DND-41 (cell line): ENCODE results near the gene CDK5R1.

Experiments
- ATAC-seq: fragments of 200-7000 bp; cut with Tn5 transposase; 3 replicates; pipeline ENCODE4 v1.9.1; 2021; ENCODE audit warnings: low read depth; ENCODE audit not compliant: insufficient read depth
- DNase-seq: peaks from one replicate; pipeline ENCODE4 v3.0.0-alpha.2; 2020
- H2AFZ ChIP-seq: 2 replicates; pipeline ENCODE4 v1.6.0; 2012; ENCODE audit warnings: low read depth, low read length
- H3K27ac ChIP-seq: 2 replicates; pipeline ENCODE4 v1.5.1; 2012; ENCODE audit warnings: low read length, inconsistent platforms
- H3K27me3 ChIP-seq: fragments of 200-600 bp; sonication (generic); 2 replicates; pipeline ENCODE4 v1.6.0; 2012; ENCODE audit warnings: low read length, mild to moderate bottlenecking, inconsistent platforms; ENCODE audit not compliant: insufficient read depth, poor library complexity
- H3K36me3 ChIP-seq: 2 replicates; pipeline ENCODE4 v1.5.1; 2012; ENCODE audit warnings: low read length, inconsistent platforms; ENCODE audit not compliant: insufficient read depth
- H3K4me1 ChIP-seq: 2 replicates; pipeline ENCODE4 v1.5.1; 2012; ENCODE audit warnings: mild to moderate bottlenecking, low read length; ENCODE audit not compliant: insufficient read depth
- H3K4me2 ChIP-seq: 2 replicates; pipeline ENCODE4 v1.6.0; 2012; ENCODE audit warnings: mild to moderate bottlenecking, moderate library complexity, low read length, inconsistent platforms; ENCODE audit not compliant: insufficient read depth
- H3K4me3 ChIP-seq, 2 experiments: fragments of 200-600 bp in 1 of 2; shearing (Covaris generic) in 1 of 2; 2 replicates each; pipeline ENCODE4 v1.5.1; 2012 to 2016; ENCODE audit warnings: inconsistent platforms in 2 of 2, low read length in 2 of 2, mild to moderate bottlenecking in 2 of 2, low read depth in 1 of 2, moderate library complexity in 1 of 2
- H3K79me2 ChIP-seq: 2 replicates; pipeline ENCODE4 v1.6.0; 2012; ENCODE audit warnings: low read length, inconsistent platforms; ENCODE audit not compliant: insufficient read depth
- H3K9ac ChIP-seq: 2 replicates; pipeline ENCODE4 v1.6.0; 2012; ENCODE audit warnings: low read depth, mild to moderate bottlenecking, inconsistent platforms, low read length, moderate library complexity
- H3K9me3 ChIP-seq: 2 replicates; pipeline ENCODE4 v1.5.1; 2012; ENCODE audit warnings: low read length, moderate library complexity, mild to moderate bottlenecking, inconsistent platforms; ENCODE audit not compliant: insufficient read depth, severe bottlenecking
- H4K20me1 ChIP-seq: 2 replicates; pipeline ENCODE4 v1.6.0; 2012; ENCODE audit warnings: low read length; ENCODE audit not compliant: insufficient read depth
- CTCF ChIP-seq: IDR thresholded peaks from 2 replicates; pipeline ENCODE4 v1.5.1; 2012; ENCODE audit warnings: borderline replicate concordance, low read length, moderate library complexity, mild to moderate bottlenecking; ENCODE audit not compliant: poor library complexity, severe bottlenecking; ENCODE audit errors: extremely low read depth
- EZH2 ChIP-seq: IDR thresholded peaks from 3 replicates; pipeline ENCODE4 v1.6.1; 2012; ENCODE audit warnings: borderline replicate concordance, low read depth, mild to moderate bottlenecking, moderate library complexity, low read length, inconsistent platforms; ENCODE audit not compliant: severe bottlenecking

Gene CDK5R1

GRCh38 chr17:32519228-32520103 lies 32.7 kb downstream of the CDK5R1 start:
- Histone ChIP-seq H3K27ac (no peak overlapping the region), H3K27me3 (peaks cover 9% of the 10 kb centered on the region), H3K4me1 (peaks cover 16% of the 10 kb centered on the region), H4K20me1 (no peaks in the 10 kb centered on the region), H3K36me3 (no peaks in the 10 kb centered on the region), H3K4me3 (peak overlapping the region in 1 of 2 experiments; percentile 57; a peak in 3 of 4 replicates), H3K9me3 (no peaks in the 10 kb centered on the region), H3K4me2 (peak overlapping the region; percentile 93), H3K9ac (peak overlapping the region; percentile 43), H2AFZ (peak overlapping the region; percentile 80), H3K79me2 (no peaks in the 10 kb centered on the region)
- DNase-seq = peak; percentile 71
- ATAC-seq = peak; percentile 91
- no peak for TF ChIP-seq CTCF
- TF ChIP-seq EZH2 = no peak

GRCh38 chr17:32520104-32520701 lies 33.4 kb downstream of the CDK5R1 start:
- peaks cover 16% of the 10 kb centered on the region for H3K4me1 ChIP-seq
- H3K4me2 ChIP-seq = peak overlapping the region; percentile 93
- peak overlapping the region in 1 of 2 experiments; percentile 57; a peak in 2 of 4 replicates for H3K4me3 ChIP-seq

GRCh38 chr17:32520737-32521404 lies 34.1 kb downstream of the CDK5R1 start:
- Histone ChIP-seq H3K4me2 (no peak overlapping the region), H3K9me3 (no peaks in the 10 kb centered on the region), H4K20me1 (no peaks in the 10 kb centered on the region), H3K79me2 (no peaks in the 10 kb centered on the region), H3K36me3 (no peaks in the 10 kb centered on the region), H2AFZ (no peak overlapping the region), H3K27me3 (peaks cover 12% of the 10 kb centered on the region), H3K27ac (no peak overlapping the region), H3K4me1 (peaks cover 16% of the 10 kb centered on the region), H3K4me3 (no peak overlapping the region), H3K9ac (no peak overlapping the region)
- DNase-seq (no peak), ATAC-seq (no peak)
- TF ChIP-seq CTCF = no peak
- TF ChIP-seq EZH2 = no peak

More at GRCh38 chr17:32520104-32520701, 33.4 kb downstream of the CDK5R1 start:
- peak overlapping the region; percentile 80 for H2AFZ ChIP-seq
- H3K36me3 ChIP-seq = no peaks in the 10 kb centered on the region
- H3K27me3 ChIP-seq = peaks cover 9% of the 10 kb centered on the region
- H4K20me1 ChIP-seq = no peaks in the 10 kb centered on the region
- ATAC-seq = no peak
- no peaks in the 10 kb centered on the region for H3K9me3 ChIP-seq
- no peak overlapping the region for H3K27ac ChIP-seq
- H3K9ac ChIP-seq = peak overlapping the region; percentile 43
- TF ChIP-seq EZH2 = no peak
- no peak for TF ChIP-seq CTCF
- H3K79me2 ChIP-seq = no peaks in the 10 kb centered on the region
- DNase-seq = no peak
